ENCODE results near the gene ABCD2.

DNA sequence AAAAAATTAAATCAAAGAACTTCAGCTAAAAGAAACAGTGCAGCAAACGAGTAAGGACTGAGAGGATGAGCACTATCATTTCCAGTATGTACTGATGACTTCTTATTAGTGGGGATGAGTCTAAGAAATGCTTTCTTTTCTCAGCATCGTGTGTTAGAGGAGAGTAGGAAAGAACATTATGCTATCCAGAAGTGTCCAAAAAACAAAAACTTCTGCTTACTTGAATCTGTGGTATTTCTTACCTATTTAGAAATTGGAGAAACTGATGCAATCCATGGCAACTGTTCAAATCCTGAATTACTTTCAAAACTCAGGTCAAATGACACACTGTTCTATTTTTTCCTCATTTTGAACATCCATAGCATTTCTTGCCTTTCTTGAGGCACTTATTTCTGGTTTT is 23.7 kb downstream of the ABCD2 start:
- TF ChIP-seq POLR2A (IDR thresholded peaks at IDR 0.05) = no peak
- TF ChIP-seq, protein P1, sequence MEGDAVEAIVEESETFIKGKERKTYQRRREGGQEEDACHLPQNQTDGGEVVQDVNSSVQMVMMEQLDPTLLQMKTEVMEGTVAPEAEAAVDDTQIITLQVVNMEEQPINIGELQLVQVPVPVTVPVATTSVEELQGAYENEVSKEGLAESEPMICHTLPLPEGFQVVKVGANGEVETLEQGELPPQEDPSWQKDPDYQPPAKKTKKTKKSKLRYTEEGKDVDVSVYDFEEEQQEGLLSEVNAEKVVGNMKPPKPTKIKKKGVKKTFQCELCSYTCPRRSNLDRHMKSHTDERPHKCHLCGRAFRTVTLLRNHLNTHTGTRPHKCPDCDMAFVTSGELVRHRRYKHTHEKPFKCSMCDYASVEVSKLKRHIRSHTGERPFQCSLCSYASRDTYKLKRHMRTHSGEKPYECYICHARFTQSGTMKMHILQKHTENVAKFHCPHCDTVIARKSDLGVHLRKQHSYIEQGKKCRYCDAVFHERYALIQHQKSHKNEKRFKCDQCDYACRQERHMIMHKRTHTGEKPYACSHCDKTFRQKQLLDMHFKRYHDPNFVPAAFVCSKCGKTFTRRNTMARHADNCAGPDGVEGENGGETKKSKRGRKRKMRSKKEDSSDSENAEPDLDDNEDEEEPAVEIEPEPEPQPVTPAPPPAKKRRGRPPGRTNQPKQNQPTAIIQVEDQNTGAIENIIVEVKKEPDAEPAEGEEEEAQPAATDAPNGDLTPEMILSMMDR (IDR thresholded peaks at IDR 0.05 in 4 of 5, conservative IDR thresholded peaks at IDR 0.05 in 1 of 5) = no peak
